HEK293T (cell line): ENCODE results near the gene PCDHA8.

Experiments used
- ARNT ChIP-seq: fragments of 450-650 bp; IDR thresholded peaks from 2 replicates; pipeline ENCODE4 v1.6.1; 2017; ENCODE audit warnings: mild to moderate bottlenecking
- CTBP1 ChIP-seq: fragments of 450-650 bp; IDR thresholded peaks from 2 replicates; pipeline ENCODE4 v1.6.1; 2016; ENCODE audit warnings: borderline replicate concordance
- ELF4 ChIP-seq: fragments of 450-650 bp; IDR thresholded peaks from 2 replicates; pipeline ENCODE4 v1.6.1; 2017; ENCODE audit warnings: antibody characterized with exemption
- FOXA1 ChIP-seq: fragments of 450-650 bp; IDR thresholded peaks from 2 replicates; pipeline ENCODE4 v1.6.1; 2016; ENCODE audit warnings: mild to moderate bottlenecking
- FOXK2 ChIP-seq: fragments of 450-650 bp; IDR thresholded peaks from 2 replicates; pipeline ENCODE4 v1.6.1; 2016; ENCODE audit warnings: mild to moderate bottlenecking
- FOXM1 ChIP-seq: fragments of 450-650 bp; IDR thresholded peaks from 2 replicates; pipeline ENCODE4 v1.6.1; 2017; ENCODE audit warnings: mild to moderate bottlenecking, borderline replicate concordance
- LEF1 ChIP-seq: fragments of 450-650 bp; IDR thresholded peaks from 2 replicates; pipeline ENCODE4 v1.6.1; 2017; ENCODE audit warnings: mild to moderate bottlenecking, borderline replicate concordance
- NFRKB ChIP-seq: fragments of 450-650 bp; IDR thresholded peaks from 2 replicates; pipeline ENCODE4 v1.6.1; 2016; ENCODE audit warnings: mild to moderate bottlenecking, moderate library complexity
- SUZ12 ChIP-seq: fragments of 450-650 bp; IDR thresholded peaks from 2 replicates; pipeline ENCODE4 v1.6.1; 2016; ENCODE audit warnings: mild to moderate bottlenecking

DNA sequence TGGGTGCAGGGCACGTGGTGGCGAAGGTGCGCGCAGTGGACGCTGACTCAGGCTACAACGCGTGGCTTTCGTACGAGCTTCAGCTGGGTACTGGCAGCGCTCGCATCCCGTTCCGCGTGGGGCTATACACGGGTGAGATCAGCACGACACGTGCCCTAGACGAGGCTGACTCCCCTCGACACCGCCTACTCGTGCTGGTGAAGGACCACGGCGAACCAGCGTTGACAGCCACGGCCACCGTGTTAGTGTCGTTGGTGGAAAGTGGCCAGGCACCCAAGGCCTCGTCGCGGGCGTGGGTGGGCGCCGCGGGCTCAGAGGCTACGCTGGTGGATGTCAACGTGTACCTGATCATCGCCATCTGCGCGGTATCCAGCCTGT is 44.3 kb upstream of the PCDHA8 start:
- no peak for TF ChIP-seq FOXA1
- TF ChIP-seq ELF4, result no peak
- no peak for TF ChIP-seq FOXM1
- no peak for TF ChIP-seq LEF1
- TF ChIP-seq NFRKB, result no peak
- no peak for TF ChIP-seq CTBP1
- no peak for TF ChIP-seq FOXK2
- no peak for TF ChIP-seq ARNT
- TF ChIP-seq SUZ12, result no peak
